K562 (cell line): ENCODE results near the gene TMEM217. TPM values are rescaled to one million over a fixed set of nuclear protein-coding genes. Genes with fewer than 3 reads are reported as not detected.

Source experiments
- DDX20 ChIP-seq: fragments of 450-650 bp; IDR thresholded peaks from 2 replicates; pipeline ENCODE4 v1.6.1; 2016; ENCODE audit warnings: missing genetic modification characterization, low read depth, mild to moderate bottlenecking, missing compliant biosample characterization, moderate library complexity
- ELF4 ChIP-seq: fragments of 450-650 bp; formaldehyde crosslinking; IDR thresholded peaks from 2 replicates; pipeline ENCODE4 v1.4.0; 2022; ENCODE audit warnings: missing genetic modification characterization
- FOXA3 ChIP-seq, 2 experiments: fragments of 450-650 bp in 1 of 2; sonication (generic) in 1 of 2; formaldehyde crosslinking; IDR thresholded peaks in 1 of 2; conservative IDR thresholded peaks in 1 of 2; 2 replicates each; pipeline versions ENCODE4 v1.4.0 to v1.8.0; 2020 to 2022; ENCODE audit warnings: mild to moderate bottlenecking in 2 of 2, missing genetic modification reagents in 1 of 2
- KLF1 ChIP-seq: fragments of 450-650 bp; IDR thresholded peaks from 2 replicates; pipeline ENCODE4 v1.6.1; 2016; ENCODE audit warnings: missing genetic modification characterization, missing compliant biosample characterization
- MIER1 ChIP-seq: fragments of 450-650 bp; IDR thresholded peaks from 2 replicates; pipeline ENCODE4 v1.6.1; 2016; ENCODE audit warnings: antibody characterized with exemption, mild to moderate bottlenecking, low read depth
- MTA1 ChIP-seq: fragments of 450-650 bp; IDR thresholded peaks from 2 replicates; pipeline ENCODE4 v1.6.1; 2017; ENCODE audit warnings: borderline replicate concordance
- NRF1 ChIP-seq, 2 experiments: fragments of 450-650 bp; IDR thresholded peaks in 1 of 2; conservative IDR thresholded peaks in 1 of 2; 2 replicates each; pipeline ENCODE4 v1.6.1; 2014; ENCODE audit warnings: mild to moderate bottlenecking in 2 of 2
- PHTF2 ChIP-seq: fragments of 250-450 bp; sonication (Bioruptor Pico); IDR thresholded peaks from 2 replicates; pipeline ENCODE4 v1.5.0; 2021; ENCODE audit warnings: mild to moderate bottlenecking
- POLR2A ChIP-seq: fragments of 450-650 bp; conservative IDR thresholded peaks from 2 replicates; pipeline ENCODE4 v1.6.1; 2016
- PURB ChIP-seq: sonication (generic); formaldehyde crosslinking; IDR thresholded peaks from 2 replicates; pipeline ENCODE4 v1.9.0; 2021; ENCODE audit warnings: low read depth, mild to moderate bottlenecking, missing genetic modification reagents
- SNIP1 ChIP-seq: fragments of 450-650 bp; IDR thresholded peaks from 2 replicates; pipeline ENCODE4 v1.7.1; 2017; ENCODE audit warnings: low read depth, mild to moderate bottlenecking
- SRF ChIP-seq, 2 experiments: fragments of 250-450, 450-650 bp in 1 of 2; sonication (Bioruptor Pico) in 1 of 2; sonication (generic) in 1 of 2; formaldehyde crosslinking; IDR thresholded peaks; 2 replicates each; pipeline versions ENCODE4 v1.5.0 to v1.5.1; 2020 to 2022; ENCODE audit warnings: mild to moderate bottlenecking in 1 of 2, missing genetic modification reagents in 1 of 2
- ZEB2 ChIP-seq: fragments of 450-650 bp; IDR thresholded peaks from 2 replicates; pipeline ENCODE4 v1.6.1; 2016
- ZKSCAN1 ChIP-seq: fragments of 150-350 bp; IDR thresholded peaks from 2 replicates; pipeline ENCODE4 v1.6.1; 2016; ENCODE audit warnings: low read depth, low read length
- ZKSCAN8 ChIP-seq: fragments of 200-800 bp; sonication (Bioruptor generic); IDR thresholded peaks from 2 replicates; pipeline ENCODE4 v1.6.1; 2016; ENCODE audit warnings: missing genetic modification characterization, missing compliant biosample characterization
- ZNF184 ChIP-seq: sonication (generic); formaldehyde crosslinking; IDR thresholded peaks from 2 replicates; pipeline ENCODE4 v1.5.0; 2020; ENCODE audit warnings: missing genetic modification reagents
- ZNF239 ChIP-seq: fragments of 250-450 bp; sonication (Bioruptor Pico); IDR thresholded peaks from 2 replicates; pipeline ENCODE4 v1.4.0; 2020; ENCODE audit warnings: mild to moderate bottlenecking
- ZNF436 ChIP-seq: fragments of 250-450, 450-650 bp; sonication (Bioruptor Pico); formaldehyde crosslinking; IDR thresholded peaks from 2 replicates; pipeline ENCODE4 v1.7.0; 2020; ENCODE audit warnings: mild to moderate bottlenecking
- polyA plus RNA-seq, 8 experiments: library from polyadenylated mRNA; depleted of rRNA in 4 of 8; stranded (reverse) in 5 of 8; unstranded in 3 of 8; fragments of >200 nt; fragmentation: Nextera tagmentation in 2 of 8; fragmentation: Illumina TruSeq in 1 of 8; extraction: Ambion mirVana in 2 of 8; extraction: Trizol in 1 of 8; gene quantifications; 2 replicates each; pipeline versions ENCODE4 v1.2.1 to v1.2.3, GENCODE V29; 2011 to 2014; ENCODE audit warnings: inconsistent platforms in 1 of 8, missing spikeins in 1 of 8
- total RNA-seq, 7 experiments: library from RNA; depleted of rRNA in 6 of 7; stranded (reverse); fragments of >200 nt in 6 of 7; fragmentation: Illumina TruSeq in 2 of 7; extraction: Trizol in 2 of 7; gene quantifications; 2 replicates each; pipeline versions ENCODE4 v1.2.1 to v1.2.3, GENCODE V29; 2011 to 2021; ENCODE audit warnings: low replicate concordance in 1 of 7
- TF ChIP-seq, protein P1 (sequence below), 2 experiments: IDR thresholded peaks; 2 replicates each; pipeline ENCODE4 v1.6.1; 2011; ENCODE audit warnings: borderline replicate concordance in 1 of 2, control low read depth in 1 of 2, low read depth in 1 of 2, low read length in 1 of 2, mild to moderate bottlenecking in 1 of 2, mixed read lengths in 1 of 2, moderate library complexity in 1 of 2; ENCODE audit not compliant: insufficient read depth in 1 of 2, insufficient read length in 1 of 2, poor library complexity in 1 of 2, severe bottlenecking in 1 of 2; ENCODE audit errors: extremely low read depth in 1 of 2
- TF ChIP-seq, protein P2 (sequence below): fragments of 450-650 bp; formaldehyde crosslinking; IDR thresholded peaks from 2 replicates; pipeline ENCODE4 v1.4.0; 2020; ENCODE audit warnings: mild to moderate bottlenecking, mixed read lengths
- TF ChIP-seq, protein P3 (sequence below): fragments of 200-800 bp; sonication (Bioruptor generic); IDR thresholded peaks from 2 replicates; pipeline ENCODE4 v1.6.1; 2016; ENCODE audit warnings: missing genetic modification characterization, missing compliant biosample characterization

The TMEM217 gene
- total and polyA plus RNA-seq, 9 of the 15 experiments (the other 6 are each of a cell fraction or from before 2014, with no cell fraction given), result 1.3 to 8.0 (median 1.9) TPM

DNA sequence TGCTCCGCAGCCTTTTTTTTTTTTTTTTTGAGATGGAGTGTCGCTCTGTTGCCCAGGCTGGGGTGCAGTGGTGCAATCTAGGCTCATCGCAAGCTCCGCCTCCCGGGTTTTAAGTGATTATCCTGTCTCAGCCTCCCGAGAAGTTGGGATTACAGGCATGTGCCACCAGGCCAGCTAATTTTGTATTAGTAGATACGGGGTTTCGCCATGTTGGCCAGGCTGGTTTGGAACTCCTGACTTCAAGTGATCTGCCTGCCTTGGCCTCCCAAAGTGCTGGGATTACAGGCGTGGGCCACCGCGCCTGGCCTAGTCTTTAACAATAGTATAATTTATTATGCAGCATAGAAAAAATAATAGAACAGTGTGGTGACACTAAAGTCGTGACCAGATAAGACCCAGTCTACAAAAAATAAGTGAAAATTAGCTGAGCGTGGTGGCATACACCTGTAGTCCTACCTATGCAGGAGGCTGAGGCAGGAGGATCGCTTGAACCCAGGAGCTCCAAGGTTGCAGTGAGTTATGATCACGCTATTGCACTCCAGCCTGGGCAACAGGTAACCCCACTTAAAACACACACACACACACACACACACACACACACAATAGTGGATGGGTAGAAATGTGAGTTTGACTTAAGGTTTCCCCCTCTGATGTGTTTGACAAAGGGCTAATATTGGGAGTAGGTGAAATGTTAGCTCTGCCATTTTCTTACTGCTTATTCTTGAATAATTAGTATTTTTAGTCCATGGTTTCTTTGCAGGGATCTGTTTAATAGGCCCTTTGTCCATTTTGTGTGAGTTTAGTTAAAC is 81.5 kb downstream of the TMEM217 start (continued):
- TF ChIP-seq, protein P1, sequence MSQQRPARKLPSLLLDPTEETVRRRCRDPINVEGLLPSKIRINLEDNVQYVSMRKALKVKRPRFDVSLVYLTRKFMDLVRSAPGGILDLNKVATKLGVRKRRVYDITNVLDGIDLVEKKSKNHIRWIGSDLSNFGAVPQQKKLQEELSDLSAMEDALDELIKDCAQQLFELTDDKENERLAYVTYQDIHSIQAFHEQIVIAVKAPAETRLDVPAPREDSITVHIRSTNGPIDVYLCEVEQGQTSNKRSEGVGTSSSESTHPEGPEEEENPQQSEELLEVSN (IDR thresholded peaks at IDR 0.05; ENCODE audit: borderline replicate concordance in 1 of 2, extremely low read depth in 1 of 2, insufficient read depth in 1 of 2, insufficient read length in 1 of 2, low read depth in 1 of 2, low read length in 1 of 2, poor library complexity in 1 of 2, severe bottlenecking in 1 of 2), result peak in 1 of 2 experiments; percentile 3
- TF ChIP-seq NRF1 (conservative IDR thresholded peaks at IDR 0.05 in 1 of 2, IDR thresholded peaks at IDR 0.05 in 1 of 2) (peak; percentile 40 to 64; a peak in 3 of 4 replicates), MTA1 (0 out of 2 replicates have a peak, but pooled peaks have one; percentile 8), DDX20 (tag) (no peak), SRF (CRISPR knock-in tag; IDR thresholded peaks at IDR 0.05) (no peak), MIER1 (no peak), PURB (CRISPR knock-in tag) (no peak), ZNF239 (no peak; the same call in 1 of the 2 replicates), SNIP1 (no peak), ZNF184 (no peak), ZNF436 (peak; percentile 19; the same call in 1 of the 2 replicates), ZKSCAN1 (no peak), PHTF2 (CRISPR knock-in tag) (peak; percentile 81), POLR2A (peak; percentile 90), FOXA3 (CRISPR knock-in tag; conservative IDR thresholded peaks at IDR 0.05 in 1 of 2, IDR thresholded peaks at IDR 0.05 in 1 of 2) (no peak; a peak in 1 of 4 replicates), ELF4 (CRISPR knock-in tag) (peak; percentile 43), KLF1 (tag) (no peak), ZEB2 (peak; percentile 73), ZKSCAN8 (CRISPR knock-in tag) (no peak)
- TF ChIP-seq, protein P2, sequence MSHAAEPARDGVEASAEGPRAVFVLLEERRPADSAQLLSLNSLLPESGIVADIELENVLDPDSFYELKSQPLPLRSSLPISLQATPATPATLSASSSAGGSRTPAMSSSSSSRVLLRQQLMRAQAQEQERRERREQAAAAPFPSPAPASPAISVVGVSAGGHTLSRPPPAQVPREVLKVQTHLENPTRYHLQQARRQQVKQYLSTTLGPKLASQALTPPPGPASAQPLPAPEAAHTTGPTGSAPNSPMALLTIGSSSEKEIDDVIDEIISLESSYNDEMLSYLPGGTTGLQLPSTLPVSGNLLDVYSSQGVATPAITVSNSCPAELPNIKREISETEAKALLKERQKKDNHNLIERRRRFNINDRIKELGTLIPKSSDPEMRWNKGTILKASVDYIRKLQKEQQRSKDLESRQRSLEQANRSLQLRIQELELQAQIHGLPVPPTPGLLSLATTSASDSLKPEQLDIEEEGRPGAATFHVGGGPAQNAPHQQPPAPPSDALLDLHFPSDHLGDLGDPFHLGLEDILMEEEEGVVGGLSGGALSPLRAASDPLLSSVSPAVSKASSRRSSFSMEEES (CRISPR knock-in tag), result no peak; the same call in none of the 2 replicates
- TF ChIP-seq, protein P3, sequence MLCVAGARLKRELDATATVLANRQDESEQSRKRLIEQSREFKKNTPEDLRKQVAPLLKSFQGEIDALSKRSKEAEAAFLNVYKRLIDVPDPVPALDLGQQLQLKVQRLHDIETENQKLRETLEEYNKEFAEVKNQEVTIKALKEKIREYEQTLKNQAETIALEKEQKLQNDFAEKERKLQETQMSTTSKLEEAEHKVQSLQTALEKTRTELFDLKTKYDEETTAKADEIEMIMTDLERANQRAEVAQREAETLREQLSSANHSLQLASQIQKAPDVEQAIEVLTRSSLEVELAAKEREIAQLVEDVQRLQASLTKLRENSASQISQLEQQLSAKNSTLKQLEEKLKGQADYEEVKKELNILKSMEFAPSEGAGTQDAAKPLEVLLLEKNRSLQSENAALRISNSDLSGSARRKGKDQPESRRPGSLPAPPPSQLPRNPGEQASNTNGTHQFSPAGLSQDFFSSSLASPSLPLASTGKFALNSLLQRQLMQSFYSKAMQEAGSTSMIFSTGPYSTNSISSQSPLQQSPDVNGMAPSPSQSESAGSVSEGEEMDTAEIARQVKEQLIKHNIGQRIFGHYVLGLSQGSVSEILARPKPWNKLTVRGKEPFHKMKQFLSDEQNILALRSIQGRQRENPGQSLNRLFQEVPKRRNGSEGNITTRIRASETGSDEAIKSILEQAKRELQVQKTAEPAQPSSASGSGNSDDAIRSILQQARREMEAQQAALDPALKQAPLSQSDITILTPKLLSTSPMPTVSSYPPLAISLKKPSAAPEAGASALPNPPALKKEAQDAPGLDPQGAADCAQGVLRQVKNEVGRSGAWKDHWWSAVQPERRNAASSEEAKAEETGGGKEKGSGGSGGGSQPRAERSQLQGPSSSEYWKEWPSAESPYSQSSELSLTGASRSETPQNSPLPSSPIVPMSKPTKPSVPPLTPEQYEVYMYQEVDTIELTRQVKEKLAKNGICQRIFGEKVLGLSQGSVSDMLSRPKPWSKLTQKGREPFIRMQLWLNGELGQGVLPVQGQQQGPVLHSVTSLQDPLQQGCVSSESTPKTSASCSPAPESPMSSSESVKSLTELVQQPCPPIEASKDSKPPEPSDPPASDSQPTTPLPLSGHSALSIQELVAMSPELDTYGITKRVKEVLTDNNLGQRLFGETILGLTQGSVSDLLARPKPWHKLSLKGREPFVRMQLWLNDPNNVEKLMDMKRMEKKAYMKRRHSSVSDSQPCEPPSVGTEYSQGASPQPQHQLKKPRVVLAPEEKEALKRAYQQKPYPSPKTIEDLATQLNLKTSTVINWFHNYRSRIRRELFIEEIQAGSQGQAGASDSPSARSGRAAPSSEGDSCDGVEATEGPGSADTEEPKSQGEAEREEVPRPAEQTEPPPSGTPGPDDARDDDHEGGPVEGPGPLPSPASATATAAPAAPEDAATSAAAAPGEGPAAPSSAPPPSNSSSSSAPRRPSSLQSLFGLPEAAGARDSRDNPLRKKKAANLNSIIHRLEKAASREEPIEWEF, result 0 out of 2 replicates have a peak, but pooled peaks have one; percentile 69
